Measurements from ENCODE around the gene WEE2.
A peak's percentile ranks its signal among the peaks of the same experiment; 100 is the strongest.
"Not testable (repeated sequence)": the region's sequence is repeated elsewhere in the genome, so short reads cannot be mapped to it uniquely, and the experiment has no call there.

WEE2 gene

GRCh38 chr7:141714571-141714970 is 6.4 kb downstream of the WEE2 start:
- no peak for DNase-seq (ENCODE audit: low spot score)

GRCh38 chr7:141715018-141715417 is 6.9 kb downstream of the WEE2 start:
- no peak for DNase-seq (ENCODE audit: low spot score)

DNA sequence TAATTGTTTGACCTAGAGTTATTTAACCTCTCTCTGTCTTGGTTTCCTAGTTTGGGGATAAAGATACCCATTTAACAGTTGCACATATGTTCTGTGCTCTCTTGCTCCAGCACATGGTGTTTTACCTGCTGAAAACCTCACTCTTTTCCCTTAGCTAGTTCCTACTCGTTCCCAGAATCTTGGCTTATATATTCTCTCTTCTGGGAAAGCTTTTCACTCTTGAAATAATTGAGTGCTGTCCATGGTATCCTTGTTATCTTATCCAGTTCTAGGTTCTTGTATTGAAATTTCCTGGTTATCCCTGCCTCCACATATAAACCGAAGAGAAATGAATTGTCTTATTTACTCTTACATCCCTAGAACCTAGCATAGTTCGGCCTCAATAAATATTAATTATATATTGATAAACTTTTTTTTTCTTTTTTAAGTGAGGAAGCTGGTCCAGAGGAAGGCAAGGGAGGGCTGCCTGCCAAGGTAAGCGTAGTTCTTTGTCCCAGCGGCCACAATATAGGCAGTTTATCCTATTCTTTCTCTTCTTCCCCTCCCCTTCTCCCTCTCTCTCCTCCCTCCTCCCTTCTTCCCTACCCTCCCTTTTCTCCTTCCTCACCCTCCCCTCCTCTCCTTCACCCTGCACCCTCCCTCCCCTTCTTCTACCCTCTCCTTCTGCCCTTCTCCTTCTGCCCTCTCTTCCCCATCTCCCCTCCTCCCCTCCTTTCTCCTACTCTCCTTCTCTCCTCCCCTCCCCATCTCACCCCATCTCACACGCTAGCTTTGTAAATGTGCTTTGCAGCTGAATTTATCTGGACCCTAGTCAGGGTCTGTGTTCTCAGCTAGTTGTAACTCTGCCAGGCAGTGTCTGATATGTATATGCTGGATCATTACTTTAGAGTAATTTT is 7.9 kb downstream of the WEE2 start:
- no peak for DNase-seq (ENCODE audit: low spot score)

GRCh38 chr7:141717450-141717849 is 9.3 kb downstream of the WEE2 start:
- DNase-seq (ENCODE audit: low spot score): no peak

DNA sequence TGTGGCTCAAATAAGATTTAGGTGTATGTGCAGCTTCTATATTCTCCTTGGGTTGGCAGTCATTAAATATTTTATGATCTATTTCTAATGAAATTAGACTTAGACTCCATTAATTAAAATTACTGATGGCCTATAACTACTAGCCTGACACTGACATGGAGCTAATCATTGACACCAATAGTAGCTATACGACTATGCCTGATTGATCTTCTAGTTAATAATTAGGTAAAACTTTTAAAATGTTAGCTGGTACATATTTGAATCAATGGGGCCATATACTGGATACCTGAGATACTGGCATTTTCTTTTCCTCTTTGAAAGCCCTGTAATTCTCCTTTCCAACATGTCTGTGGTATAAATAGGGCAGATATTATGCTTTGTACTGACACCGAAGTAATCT is 14.4 kb downstream of the WEE2 start:
- DNase-seq (ENCODE audit: low spot score): no peak

DNA sequence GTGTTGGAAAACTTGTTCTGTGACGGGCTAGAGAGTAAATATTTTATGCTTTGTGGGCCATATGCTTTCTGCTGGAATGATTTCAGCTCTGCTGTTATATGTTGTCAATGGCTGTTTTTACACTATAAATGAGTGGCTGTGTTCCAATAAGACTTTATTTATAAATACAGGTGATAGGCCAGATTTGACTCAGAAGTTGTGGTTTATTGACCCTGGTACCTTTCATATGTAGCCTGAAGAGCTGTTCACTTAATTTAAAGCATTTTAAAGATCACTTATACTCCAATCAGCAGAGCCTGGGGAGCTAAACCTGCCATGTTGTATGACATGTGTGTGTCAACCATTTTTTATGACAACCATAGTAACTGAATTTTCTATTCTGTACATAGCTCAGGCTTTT is 20.9 kb downstream of the WEE2 start:
- DNase-seq (ENCODE audit: low spot score): no peak

DNA sequence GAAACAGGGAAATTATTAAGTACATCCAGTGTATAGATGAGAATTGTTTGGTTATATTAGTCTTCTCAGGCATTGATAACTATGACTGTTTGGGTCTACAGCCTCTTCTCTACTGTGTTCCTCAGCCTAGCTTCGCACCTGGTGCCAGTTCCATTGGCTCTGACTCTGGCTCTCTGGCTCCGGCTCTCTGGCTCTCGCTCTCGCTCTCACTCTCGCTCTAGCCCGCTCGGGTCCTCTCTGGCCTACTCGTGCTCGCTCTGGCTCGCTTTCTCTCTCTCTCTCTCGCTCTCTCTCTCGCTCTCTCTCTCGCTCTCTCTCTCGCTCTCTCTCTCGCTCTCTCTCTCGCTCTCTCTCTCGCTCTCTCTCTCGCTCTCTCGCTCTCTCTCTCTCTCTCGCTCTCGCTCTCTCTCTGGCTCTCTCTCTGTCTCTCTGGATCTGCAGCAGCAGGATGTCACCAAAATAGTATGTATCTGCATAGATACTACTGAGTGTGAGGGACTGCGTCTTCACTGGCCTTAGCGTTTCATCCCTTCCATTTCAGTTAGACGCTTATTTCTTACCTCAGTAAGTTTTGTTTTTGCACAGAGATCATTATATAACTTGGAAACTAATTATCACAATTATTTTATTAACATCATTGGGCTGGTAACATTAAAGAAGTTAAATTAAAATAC is 23.5 kb downstream of the WEE2 start:
- no peak for DNase-seq (ENCODE audit: low spot score)

DNA sequence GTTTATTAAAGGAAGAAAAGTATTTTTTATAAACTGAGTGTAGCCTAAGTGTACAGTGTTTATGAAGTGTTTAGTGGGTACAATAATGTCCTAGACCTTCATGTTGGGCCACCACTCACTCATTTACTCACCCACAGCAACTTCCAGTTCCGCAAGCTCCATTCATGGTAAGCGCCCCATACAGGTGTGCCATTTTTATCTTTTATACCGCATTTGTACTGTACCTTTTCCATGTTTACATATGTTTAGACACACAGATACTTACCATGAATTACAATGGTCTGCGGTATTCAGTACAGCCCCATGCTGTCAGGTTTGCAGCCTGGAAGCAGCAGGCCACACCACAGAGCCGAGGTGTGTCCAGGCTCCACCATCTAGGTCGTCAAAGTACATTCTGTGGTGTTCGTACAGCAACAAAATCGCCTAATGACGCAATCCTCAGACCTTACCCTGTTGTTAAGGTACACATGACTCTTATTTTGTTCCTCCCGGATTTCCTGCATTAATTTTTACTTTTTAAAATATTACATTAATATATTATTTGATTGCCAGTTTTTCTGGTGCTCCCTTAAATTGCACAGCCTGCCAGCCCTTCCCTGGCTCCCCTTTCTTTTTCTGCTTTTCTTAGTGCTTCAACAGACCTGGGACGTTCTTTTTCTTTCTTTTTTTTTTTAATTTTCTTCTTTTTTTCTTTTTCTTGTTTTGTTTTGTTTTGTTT is 29.1 kb downstream of the WEE2 start:
- no peak for DNase-seq (ENCODE audit: low spot score)

GRCh38 chr7:141737836-141738591 is 29.9 kb downstream of the WEE2 start, which contains the start of gene SSBP1:
SSBP1 (plus strand) TSS chr7:141738358; CDS start chr7:141739167, 809 bp downstream.
- peak; percentile 82 for DNase-seq (ENCODE audit: low spot score)

DNA sequence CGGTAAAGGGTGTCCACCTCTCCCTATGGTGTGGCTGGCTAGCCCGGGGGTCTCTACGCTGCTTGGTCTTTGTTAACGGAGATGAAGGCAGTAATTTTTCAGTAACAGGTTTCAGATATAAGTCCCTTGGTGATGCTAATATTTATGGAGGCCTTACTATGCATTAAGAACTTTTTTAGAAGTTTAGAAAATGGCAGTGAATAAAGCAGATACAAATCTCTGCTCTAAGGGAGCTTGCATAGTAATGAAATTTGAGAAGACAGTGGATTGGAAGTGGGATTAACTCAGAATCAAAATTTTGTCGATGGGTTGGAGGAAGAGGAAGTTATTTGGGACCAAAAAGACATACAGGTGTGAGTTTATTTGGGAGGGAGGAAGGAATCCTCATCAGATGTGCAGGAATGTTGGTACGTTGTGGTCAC is 30.4 kb downstream of the WEE2 start:
- no peak for DNase-seq (ENCODE audit: low spot score)

DNA sequence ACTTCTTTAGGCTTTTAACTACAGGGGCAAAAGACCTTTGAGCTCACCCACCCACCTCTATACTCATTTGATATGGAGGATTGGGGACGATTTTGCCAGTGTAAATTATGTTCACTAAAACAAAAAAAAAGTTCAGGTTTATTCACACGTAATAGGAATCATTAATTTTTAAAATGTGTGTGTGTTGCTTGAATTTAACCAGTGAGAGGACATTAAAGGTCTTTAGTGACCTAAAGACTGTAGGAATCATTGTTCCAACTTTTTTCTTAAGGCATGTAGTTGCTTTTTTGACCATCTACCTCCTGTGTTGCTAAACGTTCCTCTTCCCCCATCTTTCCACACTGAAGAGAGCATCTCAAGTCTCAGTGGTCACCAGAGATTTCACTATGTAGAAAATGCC is 31.1 kb downstream of the WEE2 start:
- DNase-seq (ENCODE audit: low spot score): no peak

DNA sequence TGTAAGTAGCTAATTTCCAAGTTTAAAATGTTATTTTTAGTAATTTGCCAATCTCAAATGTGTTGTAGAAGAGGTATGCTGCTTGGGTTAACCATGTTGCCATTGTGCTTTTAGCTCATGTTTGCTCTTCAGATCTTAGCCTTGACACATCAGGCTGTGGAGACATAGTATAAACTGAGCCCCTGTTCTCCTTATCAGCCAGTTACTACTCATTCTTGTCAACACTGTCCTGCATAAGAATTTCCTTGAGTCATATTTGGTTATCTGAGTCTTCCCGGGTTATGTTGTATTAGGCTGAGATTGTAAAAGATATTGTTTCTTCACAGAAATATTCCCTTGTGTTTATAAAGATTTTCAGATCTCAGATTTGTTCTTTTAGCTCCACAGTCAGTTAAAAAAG is 34.1 kb downstream of the WEE2 start:
- no peak for DNase-seq (ENCODE audit: low spot score)

- no peak for DNase-seq (ENCODE audit: low spot score)
These were observed 36.0 kb downstream of the WEE2 start for GRCh38 chr7:141744131-141744530.

DNA sequence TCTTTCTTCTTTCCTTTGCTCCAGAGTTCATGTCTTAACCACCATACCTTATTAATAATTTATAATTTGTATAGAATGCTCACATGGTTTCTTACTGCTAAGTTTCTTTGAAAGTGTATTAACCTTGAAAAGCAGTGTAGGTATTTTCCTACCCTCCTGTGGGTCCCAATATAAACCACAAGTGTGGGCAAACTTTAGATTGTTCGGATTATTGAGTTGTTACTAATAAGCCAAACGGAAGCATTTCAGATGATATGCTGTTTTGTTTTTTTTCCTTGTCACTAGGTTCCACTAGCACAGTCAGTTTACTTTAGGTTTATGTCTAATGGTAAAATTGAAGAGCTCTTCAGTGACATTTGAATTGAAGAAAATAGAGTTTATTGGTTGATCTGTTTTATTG is 40.2 kb downstream of the WEE2 start:
- no peak for DNase-seq (ENCODE audit: low spot score)

GRCh38 chr7:141751904-141752303 is 43.8 kb downstream of the WEE2 start:
- DNase-seq (ENCODE audit: low spot score): not testable (repeated sequence)

- no peak for DNase-seq (ENCODE audit: low spot score)
These were observed 44.5 kb downstream of the WEE2 start for GRCh38 chr7:141752634-141753033.

DNA sequence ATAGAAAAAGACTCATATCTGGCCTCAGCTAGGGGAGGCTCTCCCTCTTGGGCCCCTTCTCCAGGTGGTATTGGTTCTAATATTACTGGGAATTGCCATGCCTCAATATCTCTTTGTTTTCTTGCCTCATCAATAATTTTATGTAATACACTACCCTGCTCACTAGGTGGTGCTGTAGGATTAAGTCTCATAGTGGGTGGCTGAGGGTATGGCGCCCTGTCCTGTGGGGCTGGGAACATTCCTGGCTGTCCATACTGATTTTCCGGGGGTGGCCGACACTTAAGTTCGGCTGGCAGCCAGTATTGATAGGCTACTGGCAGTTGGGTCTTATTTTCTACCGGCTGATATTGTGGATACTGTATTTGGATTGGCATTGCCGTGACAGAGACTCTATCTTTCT is 46.8 kb downstream of the WEE2 start:
- DNase-seq (ENCODE audit: low spot score): no peak

- no peak for DNase-seq (ENCODE audit: low spot score)
These were observed 55.6 kb downstream of the WEE2 start, which contains the start of gene TAS2R3 for GRCh38 chr7:141763797-141764196. TAS2R3 (plus strand) TSS chr7:141764097; CDS start chr7:141764159, 62 bp downstream.

- not testable (repeated sequence) for DNase-seq (ENCODE audit: low spot score)
These were observed 62.0 kb downstream of the WEE2 start for GRCh38 chr7:141770083-141770583.

DNA sequence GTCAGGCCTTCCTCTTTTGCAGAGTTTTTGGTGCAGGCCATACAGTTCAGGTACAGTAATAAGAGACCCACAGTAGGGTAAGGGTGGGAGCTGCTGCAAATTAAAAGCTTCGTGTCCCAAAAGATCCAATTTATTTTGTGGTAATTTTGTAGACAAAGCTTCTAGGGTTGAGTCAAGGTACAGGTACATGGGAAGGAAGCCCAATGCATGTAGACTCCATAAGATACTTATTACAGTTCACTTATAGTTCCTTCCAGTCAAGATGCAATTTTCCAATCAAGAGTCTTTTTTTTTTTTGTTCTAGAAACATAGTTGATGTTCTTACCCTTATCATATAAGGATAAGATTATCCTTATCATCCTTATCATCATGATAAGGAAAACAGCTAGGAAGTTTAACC is 68.2 kb downstream of the WEE2 start, which contains the start of gene TAS2R4:
TSS of gene TAS2R4 (plus strand) at position 301 of the 400 bp plus-strand sequence. CDS start 1,815 bp downstream, outside the sequence.
- DNase-seq (ENCODE audit: low spot score): no peak
